ENCODE data around the gene AOC1.

The AOC1 gene

GRCh38 chr7:150857276-150858055, 5.1 kb downstream of the AOC1 start:
- H3K4me3 ChIP-seq (ENCODE audit: low read depth, low read length) = no peak overlapping the region
- TF ChIP-seq CTCF (IDR thresholded peaks at IDR 0.05; ENCODE audit: control insufficient read depth, extremely low read depth, insufficient read depth) = no peak
- no peak for DNase-seq (ENCODE audit: low read depth)

- TF ChIP-seq CTCF (IDR thresholded peaks at IDR 0.05; ENCODE audit: control insufficient read depth, extremely low read depth, insufficient read depth) = no peak
- no peak for DNase-seq (ENCODE audit: low read depth)
- no peak overlapping the region for H3K4me3 ChIP-seq (ENCODE audit: low read depth, low read length)
Measured at GRCh38 chr7:150858236-150859197, 6.2 kb downstream of the AOC1 start.

GRCh38 chr7:150860291-150860977, 8.1 kb downstream of the AOC1 start:
- no peak for DNase-seq (ENCODE audit: low read depth)
- H3K4me3 ChIP-seq (ENCODE audit: low read depth, low read length) = no peak overlapping the region
- no peak for TF ChIP-seq CTCF (IDR thresholded peaks at IDR 0.05; ENCODE audit: control insufficient read depth, extremely low read depth, insufficient read depth)

GRCh38 chr7:150860978-150861295, 8.6 kb downstream of the AOC1 start:
- TF ChIP-seq CTCF (IDR thresholded peaks at IDR 0.05; ENCODE audit: control insufficient read depth, extremely low read depth, insufficient read depth) = no peak
- DNase-seq (ENCODE audit: low read depth) = no peak
- no peak overlapping the region for H3K4me3 ChIP-seq (ENCODE audit: low read depth, low read length)

GRCh38 chr7:150862356-150862755, 10.0 kb downstream of the AOC1 start:
- TF ChIP-seq CTCF (IDR thresholded peaks at IDR 0.05; ENCODE audit: control insufficient read depth, extremely low read depth, insufficient read depth) = no peak
- H3K4me3 ChIP-seq (ENCODE audit: low read depth, low read length) = no peak overlapping the region
- DNase-seq (ENCODE audit: low read depth) = no peak

GRCh38 chr7:150863946-150864345, 11.6 kb downstream of the AOC1 start:
- DNase-seq (ENCODE audit: low read depth) = no peak
- TF ChIP-seq CTCF (IDR thresholded peaks at IDR 0.05; ENCODE audit: control insufficient read depth, extremely low read depth, insufficient read depth) = no peak
- H3K4me3 ChIP-seq (ENCODE audit: low read depth, low read length) = no peak overlapping the region

Measured in LNCaP clone FGC (cell line).